Heart right ventricle (tissue), 16 donors: ENCODE data around the gene GSN. TPM values are rescaled to one million over a fixed set of nuclear protein-coding genes. Genes with fewer than 3 reads are reported as not detected.

Source experiments
- ATAC-seq, 8 donors: fragments of 200-7000 bp; cut with Tn5 transposase; one replicate each; pipeline ENCODE4 v1.9.1; 2020; ENCODE audit warnings: mild to moderate bottlenecking in 8 of 8, moderate library complexity in 8 of 8, moderate number of reproducible peaks in 1 of 8
- DNase-seq, 2 donors: peaks; one replicate each; pipeline ENCODE4 v3.0.0-alpha.2; 2020
- H3K27ac ChIP-seq, 10 donors: fragments of 200-600 bp; sonication (generic) in 2 of 10; one replicate each; pipeline versions ENCODE4 v1.5.0 to v1.8.0; 2020 to 2022; ENCODE audit warnings: mild to moderate bottlenecking in 3 of 10
- H3K27me3 ChIP-seq, 7 donors: fragments of 200-600 bp; one replicate each; pipeline ENCODE4 v1.8.0; 2021 to 2022; ENCODE audit warnings: mild to moderate bottlenecking in 2 of 7
- H3K36me3 ChIP-seq, 9 donors: fragments of 200-600 bp; sonication (generic) in 1 of 9; one replicate each; pipeline versions ENCODE4 v1.5.0 to v1.8.0; 2020 to 2022; ENCODE audit warnings: mild to moderate bottlenecking in 2 of 9
- H3K4me1 ChIP-seq, 9 donors: fragments of 200-600 bp; sonication (generic) in 1 of 9; one replicate each; pipeline versions ENCODE4 v1.5.0 to v1.8.0; 2020 to 2022; ENCODE audit warnings: mild to moderate bottlenecking in 4 of 9
- H3K4me3 ChIP-seq, 10 donors: fragments of 200-600 bp; sonication (generic) in 2 of 10; one replicate each; pipeline versions ENCODE4 v1.5.0 to v1.8.0; 2020 to 2022; ENCODE audit warnings: mild to moderate bottlenecking in 7 of 10, moderate library complexity in 2 of 10
- H3K9me3 ChIP-seq, 11 donors: fragments of 200-600 bp in 10 of 11; sonication (generic) in 2 of 11; one replicate each; pipeline versions ENCODE4 v1.5.0 to v1.8.0; 2013 to 2022; ENCODE audit warnings: mild to moderate bottlenecking in 2 of 11, control low read depth in 1 of 11, moderate library complexity in 1 of 11
- WGBS, 2 donors: extraction: QIAGEN DNeasy Blood & Tissue Kit; methylation state at CpG; one replicate each; pipeline ENCODE4 v1.1.7; 2013; ENCODE audit warnings: inconsistent platforms in 1 of 2; 5-methylcytosine and 5-hydroxymethylcytosine counted together
- intact Hi-C, 10 donors: fragments of 100-400 bp; cut with DNase I; formaldehyde crosslinking; loops; one replicate each; pipeline versions ENCODE4 v1.11.1 to v1.14.2; 2022
- polyA plus RNA-seq, 2 donors: library from polyadenylated mRNA; stranded (reverse); fragments of 200-250 nt; gene quantifications; one replicate each; pipeline ENCODE4 v1.2.3, GENCODE V29; 2013
- total RNA-seq, 10 donors: library from RNA; stranded (reverse); fragmentation: NEBNext Ultra II Directional in 3 of 10; extraction: Animal tissue kit (Norgen Biotek cat#: 25700) in 3 of 10; gene quantifications; one replicate each; pipeline versions ENCODE4 v1.2.1 to v1.2.4, GENCODE V29; 2021 to 2023
- TF ChIP-seq, protein P1 (sequence below), 9 donors: fragments of 200-600 bp; sonication (generic) in 2 of 9; IDR thresholded peaks; one replicate each; pipeline versions ENCODE4 v1.5.0 to v1.8.0; 2021 to 2022; ENCODE audit warnings: antibody characterized with exemption in 9 of 9, mild to moderate bottlenecking in 5 of 9, moderate library complexity in 1 of 9
- donor health status: Arrhythmogenic right ventricular cardiomyopathy.
- donor health status: ischemic (EF 13 %, LVEDD 7.1; RV severe dilation, severe dysfunction).
- donor health status: healthy with polysubstance abuse.
- donor health status: DM: no; HTN: yes; CAD: no.
- donor health status: DM: no; HTN: no; CAD: no.
- donor health status: ischemic (EF 25% LVEDD 6.9; RV normal size, moderate dysfunction).
- donor health status: ischemic (EF 25% LVEDD 5.7; RV mildly dilated, moderate dysfunction).
- donor health status: healthy.
- donor health status: DM: yes; HTN: yes; CAD: no.
- donor health status: Ischemic cardiomyopathy.
- donor health status: ischemic (EF 35%, LVEDD 5.7; RV mildly dilated, moderate dysfunction).
- donor health status: nonischemic (EF 11% LVEDD 7.7; RV severe dilation, severe dysfunction).
- donor health status: DM: yes; HTN: yes; CAD: no.
- donor health status: PGD.
- donor health status: ischemic (EF 29% LVEDD 5.4; RV normal size, mild dysfunction).
- donor health status: nonischemic (EF 23%, LVEDD 6.1; RV moderate dilation, normal function).

Gene GSN
- total and polyA plus RNA-seq, 12 donors, result 360 to 861 (median 668) TPM

DNA sequence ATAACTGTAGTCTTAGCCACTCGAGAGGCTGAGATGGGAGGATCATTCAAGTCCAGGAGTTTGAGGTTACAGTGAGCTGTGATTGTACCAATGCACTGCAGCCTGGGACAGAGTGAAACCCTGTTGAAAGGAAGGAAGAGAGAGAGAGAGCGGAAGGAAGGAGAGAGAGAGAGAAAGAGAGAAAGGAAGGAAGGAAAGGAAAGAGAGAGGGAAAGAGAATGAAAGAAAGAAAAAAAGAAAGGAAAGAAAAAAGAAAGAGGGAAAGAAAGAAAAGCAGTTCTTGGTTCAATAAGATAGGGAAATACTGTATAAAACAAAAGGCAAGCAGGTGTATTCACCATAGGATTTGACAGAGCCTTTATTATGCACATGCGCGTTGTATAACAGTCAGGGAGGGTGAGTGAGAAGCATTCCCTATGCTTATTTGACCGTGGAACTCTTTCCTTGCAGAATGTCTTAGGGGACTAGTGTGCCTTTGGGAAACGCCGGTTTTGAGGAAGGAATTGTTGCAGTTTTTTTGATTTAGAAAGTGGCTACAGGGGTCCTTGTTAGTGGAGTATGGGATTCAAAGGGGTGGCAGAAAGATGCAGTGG, 42.0 kb downstream of the GSN start:
- TF ChIP-seq, protein P1, sequence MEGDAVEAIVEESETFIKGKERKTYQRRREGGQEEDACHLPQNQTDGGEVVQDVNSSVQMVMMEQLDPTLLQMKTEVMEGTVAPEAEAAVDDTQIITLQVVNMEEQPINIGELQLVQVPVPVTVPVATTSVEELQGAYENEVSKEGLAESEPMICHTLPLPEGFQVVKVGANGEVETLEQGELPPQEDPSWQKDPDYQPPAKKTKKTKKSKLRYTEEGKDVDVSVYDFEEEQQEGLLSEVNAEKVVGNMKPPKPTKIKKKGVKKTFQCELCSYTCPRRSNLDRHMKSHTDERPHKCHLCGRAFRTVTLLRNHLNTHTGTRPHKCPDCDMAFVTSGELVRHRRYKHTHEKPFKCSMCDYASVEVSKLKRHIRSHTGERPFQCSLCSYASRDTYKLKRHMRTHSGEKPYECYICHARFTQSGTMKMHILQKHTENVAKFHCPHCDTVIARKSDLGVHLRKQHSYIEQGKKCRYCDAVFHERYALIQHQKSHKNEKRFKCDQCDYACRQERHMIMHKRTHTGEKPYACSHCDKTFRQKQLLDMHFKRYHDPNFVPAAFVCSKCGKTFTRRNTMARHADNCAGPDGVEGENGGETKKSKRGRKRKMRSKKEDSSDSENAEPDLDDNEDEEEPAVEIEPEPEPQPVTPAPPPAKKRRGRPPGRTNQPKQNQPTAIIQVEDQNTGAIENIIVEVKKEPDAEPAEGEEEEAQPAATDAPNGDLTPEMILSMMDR (IDR thresholded peaks at IDR 0.05), result no peak
- Histone ChIP-seq H3K4me1 (peaks cover 8 to 92% (median 21%) of the 10 kb centered on the region in 9 donors), H3K4me3 (no peak overlapping the region), H3K27ac (peak overlapping the region in 2 of 10 donors; percentile 2 to 17), H3K27me3 (no peaks in the 10 kb centered on the region), H3K9me3 (no peaks in the 10 kb centered on the region), H3K36me3 (peaks cover 10 to 100% (median 87%) of the 10 kb centered on the region in 9 donors)
- intact Hi-C loops, result loop anchor here in 5 of 10 donors (5.0 to 10.0 kb wide), 5 partner anchors 33 to 98 kb away; no protein-coding TSS in a partner anchor
- WGBS, 2 donors, result 82 to 83% methylated on average over 7 of the region's 7 CpGs
- DNase-seq, result no peak
- ATAC-seq, result no peak

DNA sequence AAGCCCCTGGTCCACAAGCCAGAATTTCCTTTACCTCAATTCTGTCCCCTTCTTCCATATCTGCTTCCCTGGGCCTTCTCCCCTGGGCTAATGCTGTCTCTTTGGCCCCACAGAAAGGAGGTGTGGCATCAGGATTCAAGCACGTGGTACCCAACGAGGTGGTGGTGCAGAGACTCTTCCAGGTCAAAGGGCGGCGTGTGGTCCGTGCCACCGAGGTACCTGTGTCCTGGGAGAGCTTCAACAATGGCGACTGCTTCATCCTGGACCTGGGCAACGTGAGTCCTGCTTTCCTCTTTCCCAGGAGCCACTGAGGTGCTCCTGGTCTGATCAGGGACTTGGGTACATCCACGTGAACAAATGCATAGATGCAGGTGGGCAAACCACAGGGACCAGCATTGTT, 42.6 kb downstream of the GSN start:
- H3K27ac ChIP-seq, result no peak overlapping the region
- intact Hi-C loops, result loop anchor here in 4 of 10 donors (5.0 to 10.0 kb wide), 4 partner anchors 33 to 98 kb away; no protein-coding TSS in a partner anchor
- H3K4me3 ChIP-seq, result no peak overlapping the region
- TF ChIP-seq, protein P1 (IDR thresholded peaks at IDR 0.05), result no peak
- ATAC-seq (no peak), DNase-seq (no peak)
- H3K27me3 ChIP-seq, result no peaks in the 10 kb centered on the region
- 81 to 85% methylated on average over 9 of the region's 9 CpGs for WGBS, 2 donors
- no peaks in the 10 kb centered on the region for H3K9me3 ChIP-seq
- H3K4me1 ChIP-seq, result peaks cover 6 to 89% (median 18%) of the 10 kb centered on the region in 9 donors
- H3K36me3 ChIP-seq, result peaks cover 10 to 100% (median 87%) of the 10 kb centered on the region in 9 donors

DNA sequence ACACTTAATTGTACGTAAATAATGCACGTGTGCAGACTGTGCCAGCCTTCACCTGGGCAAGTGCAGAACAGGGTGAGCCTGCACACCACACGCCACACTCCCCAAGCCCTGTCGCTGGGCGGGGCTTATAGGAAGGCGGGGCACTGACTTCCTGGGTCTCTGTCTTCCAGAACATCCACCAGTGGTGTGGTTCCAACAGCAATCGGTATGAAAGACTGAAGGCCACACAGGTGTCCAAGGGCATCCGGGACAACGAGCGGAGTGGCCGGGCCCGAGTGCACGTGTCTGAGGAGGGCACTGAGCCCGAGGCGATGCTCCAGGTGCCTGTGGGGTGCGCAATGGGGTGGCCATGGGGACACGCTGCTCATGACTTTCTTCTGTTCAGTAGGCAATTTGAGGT, 44.2 kb downstream of the GSN start:
- no peak overlapping the region for H3K4me3 ChIP-seq
- H3K27me3 ChIP-seq, result no peaks in the 10 kb centered on the region
- H3K36me3 ChIP-seq, result peaks cover 10 to 100% (median 92%) of the 10 kb centered on the region in 9 donors
- 91 to 92% methylated on average over 17 of the region's 17 CpGs for WGBS, 2 donors
- ATAC-seq (no peak), DNase-seq (no peak)
- peaks cover 4 to 89% (median 18%) of the 10 kb centered on the region in 9 donors for H3K4me1 ChIP-seq
- intact Hi-C loops, result loop anchor here in 4 of 10 donors (5.0 to 10.0 kb wide), 4 partner anchors 35 to 100 kb away; no protein-coding TSS in a partner anchor
- no peaks in the 10 kb centered on the region for H3K9me3 ChIP-seq
- TF ChIP-seq, protein P1 (IDR thresholded peaks at IDR 0.05), result no peak
- H3K27ac ChIP-seq, result peak overlapping the region in 1 of 10 donors; percentile 24

DNA sequence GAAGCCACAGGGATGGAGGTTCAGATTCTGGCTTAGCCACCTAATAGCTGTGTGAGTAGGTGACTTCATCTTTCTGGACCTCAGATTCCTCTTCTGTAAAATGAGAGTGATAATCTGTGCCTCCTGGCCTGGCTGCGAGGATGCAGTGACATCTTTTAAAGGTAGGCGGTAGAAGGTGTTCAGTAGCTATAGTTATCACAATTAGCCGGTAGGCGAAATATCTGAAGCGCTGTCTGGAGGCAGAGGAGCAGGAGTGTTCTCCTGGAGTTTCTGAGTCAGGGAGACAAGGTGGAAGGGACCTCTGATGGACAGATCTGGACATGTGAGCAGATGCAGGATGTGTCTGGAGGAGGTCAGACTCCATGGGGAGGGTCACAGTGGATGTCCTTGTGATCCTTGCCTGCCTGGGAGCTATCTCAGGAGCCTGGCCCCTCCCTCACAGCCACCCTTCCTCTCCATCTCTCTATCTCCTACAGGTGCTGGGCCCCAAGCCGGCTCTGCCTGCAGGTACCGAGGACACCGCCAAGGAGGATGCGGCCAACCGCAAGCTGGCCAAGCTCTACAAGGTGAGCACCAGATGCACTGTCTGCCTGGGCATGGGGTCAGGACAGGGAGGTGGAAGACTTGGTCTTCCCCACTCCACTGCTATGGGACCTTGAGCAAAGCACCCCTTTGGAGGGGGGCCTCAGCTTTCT, 45.6 kb downstream of the GSN start:
- Histone ChIP-seq H3K4me1 (peaks cover 4 to 89% (median 30%) of the 10 kb centered on the region in 9 donors), H3K27ac (peak overlapping the region in 3 of 10 donors; percentile 10 to 24 (median 16))

More for the DNA sequence above, 45.6 kb downstream of the GSN start:
- peaks cover 7 to 100% (median 92%) of the 10 kb centered on the region in 9 donors for H3K36me3 ChIP-seq
- no peak for ATAC-seq
- H3K9me3 ChIP-seq, result no peaks in the 10 kb centered on the region
- no peaks in the 10 kb centered on the region for H3K27me3 ChIP-seq
- no peak overlapping the region for H3K4me3 ChIP-seq
- intact Hi-C loops, result loop anchor here in 4 of 10 donors (5.0 to 10.0 kb wide), 4 partner anchors 36 to 101 kb away; no protein-coding TSS in a partner anchor
- TF ChIP-seq, protein P1 (IDR thresholded peaks at IDR 0.05), result no peak
- no peak for DNase-seq
- 94 to 97% methylated on average over 10 of the region's 10 CpGs for WGBS, 2 donors
